GM12892 (cell line): Measurements from ENCODE around the gene TTC28.

Experiments
- POLR2A ChIP-seq: IDR thresholded peaks from 2 replicates; pipeline ENCODE4 v1.6.1; 2011; ENCODE audit warnings: low read depth, low read length, control low read depth
- POLR2AphosphoS5 ChIP-seq: IDR thresholded peaks from 2 replicates; pipeline ENCODE4 v1.6.1; 2011; ENCODE audit warnings: low read depth, low read length, control low read depth

DNA sequence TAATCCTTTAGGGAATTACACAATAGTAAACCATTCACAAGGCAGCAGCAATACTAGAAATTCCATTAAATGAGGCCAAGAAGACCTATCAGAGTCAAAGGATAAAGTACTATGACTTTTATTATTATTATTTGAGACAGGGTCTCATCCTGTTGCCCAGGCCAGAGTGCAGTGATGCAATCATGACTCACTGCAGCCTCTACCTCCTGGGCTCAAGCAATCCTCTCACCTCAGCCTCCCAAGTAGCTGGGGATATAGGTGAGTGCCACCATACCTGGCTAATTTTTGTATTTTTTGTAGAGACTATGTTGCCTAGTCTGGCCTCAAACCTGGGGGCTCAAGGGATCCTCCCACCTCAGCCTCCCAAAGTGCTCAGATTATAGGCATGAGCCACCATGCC, 51.8 kb downstream of the TTC28 start:
- TF ChIP-seq POLR2A (no peak), POLR2AphosphoS5 (no peak)
